Gastrocnemius medialis (tissue), 4 donors: ENCODE results near the gene GPR55. TPM values are rescaled to one million over a fixed set of nuclear protein-coding genes. Genes with fewer than 3 reads are reported as not detected.

Experiments used
- ATAC-seq, 2 donors: fragments of 150-250 bp; one replicate each; pipeline ENCODE4 v1.9.1; 2016
- DNase-seq, 2 donors: peaks; one replicate each; pipeline ENCODE4 v3.0.0-alpha.2; 2019
- H3K27ac ChIP-seq, 4 donors: fragments of 200-600 bp; sonication (generic); 1 replicate in 1 of 4; 2 replicates in 3 of 4; pipeline ENCODE4 v1.5.1; 2016 to 2018; ENCODE audit warnings: mild to moderate bottlenecking in 2 of 4, moderate library complexity in 1 of 4
- H3K27me3 ChIP-seq, 3 donors: fragments of 200-600 bp; sonication (generic) in 2 of 3; 1 replicate in 1 of 3; 2 replicates in 2 of 3; pipeline versions ENCODE4 v1.5.1 to v1.6.0; 2016 to 2019; ENCODE audit warnings: mild to moderate bottlenecking in 1 of 3, moderate library complexity in 1 of 3
- H3K36me3 ChIP-seq, 2 donors: fragments of 200-600 bp; sonication (generic) in 1 of 2; one replicate each; pipeline ENCODE4 v1.5.1; 2017 to 2018
- H3K4me1 ChIP-seq, 2 donors: fragments of 200-600 bp; sonication (generic) in 1 of 2; one replicate each; pipeline ENCODE4 v1.5.1; 2016 to 2017; ENCODE audit warnings: mild to moderate bottlenecking in 2 of 2
- H3K4me3 ChIP-seq, 4 donors: fragments of 200-600 bp; sonication (generic) in 3 of 4; 1 replicate in 1 of 4; 2 replicates in 3 of 4; pipeline ENCODE4 v1.5.1; 2016 to 2019; ENCODE audit warnings: mild to moderate bottlenecking in 2 of 4
- H3K9me3 ChIP-seq, 3 donors: fragments of 200-600 bp; sonication (generic) in 2 of 3; 1 replicate in 1 of 3; 2 replicates in 2 of 3; pipeline ENCODE4 v1.5.1; 2016 to 2019
- CTCF ChIP-seq, 5 experiments: fragments of 450-650 bp in 3 of 5; fragments of 200-600 bp in 2 of 5; sonication (generic) in 2 of 5; IDR thresholded peaks in 4 of 5; conservative IDR thresholded peaks in 1 of 5; 1 replicate in 4 of 5; 2 replicates in 1 of 5; pipeline ENCODE4 v1.5.1; 2016 to 2019; ENCODE audit warnings: antibody characterized with exemption in 5 of 5, mild to moderate bottlenecking in 3 of 5, moderate library complexity in 3 of 5
- POLR2A ChIP-seq, 2 donors: fragments of 450-650 bp; IDR thresholded peaks; one replicate each; pipeline ENCODE4 v1.6.1; 2017; ENCODE audit warnings: antibody characterized with exemption in 2 of 2, mild to moderate bottlenecking in 2 of 2, moderate library complexity in 2 of 2
- in situ Hi-C, 4 donors: fragments of 200-750 bp; cut with MboI; loops; one replicate each; pipeline versions ENCODE4 v1.15.0 to v1.8.0; 2017; ENCODE audit warnings: low sequenced_read_pairs in 4 of 4
- intact Hi-C: fragments of 100-400 bp; cut with DNase I; formaldehyde crosslinking; loops from one replicate; pipeline ENCODE4 v1.15.1; 2023; ENCODE audit warnings: low total_unique reads
- total RNA-seq, 4 donors: library from RNA; depleted of rRNA; stranded (reverse); fragments of >200 nt; gene quantifications; one replicate each; pipeline versions ENCODE4 v1.1.0 to v1.2.3, GENCODE V29; 2016

The GPR55 gene
- total RNA-seq, 4 donors from 2014 or later: not detected

GRCh38 chr2:230920167-230920566, 4.9 kb downstream of the GPR55 start:
- intact Hi-C loops: no loop called here
- H3K4me3 ChIP-seq: no peak overlapping the region
- TF ChIP-seq POLR2A (IDR thresholded peaks at IDR 0.05) (no peak), CTCF (IDR thresholded peaks at IDR 0.05 in 4 of 5, conservative IDR thresholded peaks at IDR 0.05 in 1 of 5) (no peak)
- in situ Hi-C loops: no loop called here
- H3K36me3 ChIP-seq: no peaks in the 10 kb centered on the region
- H3K27ac ChIP-seq: no peak overlapping the region
- ATAC-seq: no peak
- no peaks in the 10 kb centered on the region for H3K4me1 ChIP-seq
- H3K9me3 ChIP-seq: no peaks in the 10 kb centered on the region
- no peaks in the 10 kb centered on the region for H3K27me3 ChIP-seq
- no peak for DNase-seq

- Histone ChIP-seq H3K36me3 (no peaks in the 10 kb centered on the region), H3K9me3 (no peaks in the 10 kb centered on the region), H3K4me3 (no peak overlapping the region), H3K27ac (no peak overlapping the region), H3K4me1 (no peaks in the 10 kb centered on the region), H3K27me3 (peaks cover 0 to 1% (median 0%) of the 10 kb centered on the region in 3 donors)
- intact Hi-C loops: no loop called here
- ATAC-seq (no peak), DNase-seq (no peak)
- in situ Hi-C loops: no loop called here
- TF ChIP-seq CTCF (IDR thresholded peaks at IDR 0.05 in 4 of 5, conservative IDR thresholded peaks at IDR 0.05 in 1 of 5) (no peak), POLR2A (IDR thresholded peaks at IDR 0.05) (no peak)
These were observed 5.4 kb downstream of the GPR55 start for GRCh38 chr2:230919681-230920080.

GRCh38 chr2:230919240-230919639, 5.8 kb downstream of the GPR55 start:
- Histone ChIP-seq H3K27me3 (peaks cover 0 to 4% (median 0%) of the 10 kb centered on the region in 3 donors), H3K36me3 (no peaks in the 10 kb centered on the region), H3K4me1 (no peaks in the 10 kb centered on the region), H3K9me3 (no peaks in the 10 kb centered on the region), H3K4me3 (no peak overlapping the region), H3K27ac (no peak overlapping the region)
- ATAC-seq (no peak), DNase-seq (no peak)
- no peak for TF ChIP-seq POLR2A (IDR thresholded peaks at IDR 0.05)
- TF ChIP-seq CTCF (IDR thresholded peaks at IDR 0.05 in 4 of 5, conservative IDR thresholded peaks at IDR 0.05 in 1 of 5): no peak
- in situ Hi-C loops (no loop called here), intact Hi-C loops (no loop called here)

- DNase-seq (no peak), ATAC-seq (no peak)
- in situ Hi-C loops: no loop called here
- no peaks in the 10 kb centered on the region for H3K4me1 ChIP-seq
- no peak overlapping the region for H3K4me3 ChIP-seq
- intact Hi-C loops: no loop called here
- H3K27me3 ChIP-seq: peaks cover 0 to 4% (median 3%) of the 10 kb centered on the region in 3 donors
- no peaks in the 10 kb centered on the region for H3K36me3 ChIP-seq
- H3K9me3 ChIP-seq: no peaks in the 10 kb centered on the region
- no peak overlapping the region for H3K27ac ChIP-seq
- TF ChIP-seq POLR2A (IDR thresholded peaks at IDR 0.05): no peak
- no peak for TF ChIP-seq CTCF (IDR thresholded peaks at IDR 0.05 in 4 of 5, conservative IDR thresholded peaks at IDR 0.05 in 1 of 5)
These were observed 8.8 kb downstream of the GPR55 start for GRCh38 chr2:230916218-230916617.

GRCh38 chr2:230915319-230915718, 9.7 kb downstream of the GPR55 start:
- ATAC-seq (no peak), DNase-seq (no peak)
- no peaks in the 10 kb centered on the region for H3K36me3 ChIP-seq
- no peak overlapping the region for H3K4me3 ChIP-seq
- H3K27ac ChIP-seq: no peak overlapping the region
- in situ Hi-C loops: no loop called here
- peaks cover 0 to 4% (median 3%) of the 10 kb centered on the region in 3 donors for H3K27me3 ChIP-seq
- no peaks in the 10 kb centered on the region for H3K4me1 ChIP-seq
- intact Hi-C loops: no loop called here
- no peaks in the 10 kb centered on the region for H3K9me3 ChIP-seq
- no peak for TF ChIP-seq CTCF (IDR thresholded peaks at IDR 0.05 in 4 of 5, conservative IDR thresholded peaks at IDR 0.05 in 1 of 5)
- no peak for TF ChIP-seq POLR2A (IDR thresholded peaks at IDR 0.05)
